COLO668 (cell line): ENCODE data around the gene ZNF800.

Source experiments
- DNase-seq: peaks from one replicate; lab custom pipeline; 2025; ENCODE audit not compliant: unreplicated experiment; lab: John Stamatoyannopoulos, UW

Gene ZNF800

DNA sequence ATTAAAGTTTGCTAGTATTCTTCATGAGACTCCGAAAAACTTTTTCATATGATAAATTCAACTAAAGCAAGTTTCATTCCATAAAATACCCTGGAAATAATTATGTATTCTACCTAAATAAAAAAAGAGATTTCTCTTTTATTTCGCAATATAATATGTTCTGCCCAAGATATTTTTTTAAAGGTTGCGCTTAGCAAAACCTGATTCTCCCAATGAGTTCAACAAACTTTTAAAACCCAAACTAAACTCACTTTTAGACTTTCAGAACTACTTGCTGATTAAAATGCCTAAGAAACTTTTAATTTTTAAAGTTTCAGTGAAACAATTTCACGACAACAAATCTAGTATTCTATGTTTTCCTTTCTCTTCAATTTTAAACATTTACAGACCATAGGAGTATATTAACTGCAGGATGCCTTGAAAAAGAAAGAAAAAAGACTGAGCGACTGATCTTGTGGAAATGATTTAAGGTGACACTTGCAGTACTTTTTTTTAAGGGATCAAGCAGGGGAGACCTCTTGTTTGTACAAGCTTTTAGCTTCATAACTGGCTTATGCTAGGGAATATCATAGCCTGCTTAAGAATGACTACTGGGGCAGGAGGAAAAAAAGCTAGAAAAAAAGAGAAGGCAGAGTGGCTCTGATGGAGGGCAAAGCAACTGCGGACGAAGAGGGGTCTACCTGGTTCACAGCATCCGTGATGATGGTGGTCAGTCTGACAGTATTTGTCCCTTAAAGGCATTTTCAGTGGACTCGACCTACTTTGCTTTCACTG, 1.5 kb downstream of the ZNF800 start:
- DNase-seq: no peak

DNA sequence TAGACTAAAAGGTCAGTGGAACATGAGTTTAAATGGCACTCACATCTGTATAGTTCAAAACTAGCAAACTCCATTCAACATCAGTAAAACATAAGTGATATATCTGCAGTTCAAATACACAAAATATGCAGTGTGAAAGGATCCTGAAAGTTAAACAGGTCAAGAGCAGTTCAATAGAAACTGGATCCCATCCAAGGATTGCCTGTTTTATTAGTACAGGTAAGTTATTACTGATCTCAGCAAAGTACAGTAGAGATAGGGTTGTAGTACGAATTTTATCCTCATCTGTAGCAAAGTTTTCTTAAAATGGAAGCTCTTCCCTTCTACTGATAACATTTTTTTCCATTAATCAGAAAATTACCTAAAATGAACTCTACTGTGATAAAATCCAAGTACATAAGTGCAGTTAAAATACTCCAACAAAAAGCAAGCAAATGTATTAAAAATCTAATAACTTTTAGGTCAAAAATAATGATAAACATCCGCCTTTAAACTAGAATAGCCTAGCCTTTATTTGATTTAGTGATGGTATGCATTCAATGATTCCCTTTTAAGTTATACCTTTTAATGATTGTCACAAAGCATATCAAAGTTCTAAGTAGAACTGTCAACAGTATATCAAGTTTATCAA, 2.2 kb downstream of the ZNF800 start:
- no peak for DNase-seq

DNA sequence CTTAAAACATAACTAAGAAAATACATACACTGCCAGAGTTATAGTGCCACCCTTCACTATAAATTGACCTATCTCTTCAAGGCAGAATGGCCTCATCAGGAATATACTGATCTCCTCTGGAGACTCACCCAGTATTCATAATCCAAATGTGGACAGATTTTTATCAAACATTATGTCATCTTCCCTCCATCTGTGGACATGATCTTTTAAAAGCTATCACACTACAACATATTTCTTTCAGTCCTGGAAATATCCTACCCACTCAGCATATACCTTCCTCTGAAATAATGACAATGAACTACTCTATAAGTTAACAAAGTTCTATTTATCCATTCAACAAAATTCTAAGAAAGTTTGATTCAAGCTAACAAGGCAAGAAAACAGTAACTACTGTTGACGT, 3.2 kb downstream of the ZNF800 start:
- no peak for DNase-seq

DNA sequence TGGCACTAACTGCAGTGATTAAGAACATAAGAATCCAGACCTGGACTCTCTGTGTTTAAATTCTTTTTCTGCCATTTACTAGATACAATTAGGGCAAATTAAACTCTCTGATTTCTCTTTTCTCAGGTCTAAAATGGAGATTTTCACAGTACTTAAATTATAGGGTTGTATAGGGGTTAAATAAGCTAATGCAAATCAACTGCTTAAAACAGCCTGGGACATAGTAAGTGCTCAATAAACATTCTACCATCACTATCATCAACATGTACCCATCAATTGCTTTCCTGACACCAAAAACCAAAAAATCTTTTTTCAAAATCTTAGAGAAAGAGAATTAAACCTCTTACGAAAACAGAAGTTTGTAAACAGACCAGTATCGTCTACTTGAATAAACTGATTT, 4.5 kb downstream of the ZNF800 start:
- DNase-seq: no peak

DNA sequence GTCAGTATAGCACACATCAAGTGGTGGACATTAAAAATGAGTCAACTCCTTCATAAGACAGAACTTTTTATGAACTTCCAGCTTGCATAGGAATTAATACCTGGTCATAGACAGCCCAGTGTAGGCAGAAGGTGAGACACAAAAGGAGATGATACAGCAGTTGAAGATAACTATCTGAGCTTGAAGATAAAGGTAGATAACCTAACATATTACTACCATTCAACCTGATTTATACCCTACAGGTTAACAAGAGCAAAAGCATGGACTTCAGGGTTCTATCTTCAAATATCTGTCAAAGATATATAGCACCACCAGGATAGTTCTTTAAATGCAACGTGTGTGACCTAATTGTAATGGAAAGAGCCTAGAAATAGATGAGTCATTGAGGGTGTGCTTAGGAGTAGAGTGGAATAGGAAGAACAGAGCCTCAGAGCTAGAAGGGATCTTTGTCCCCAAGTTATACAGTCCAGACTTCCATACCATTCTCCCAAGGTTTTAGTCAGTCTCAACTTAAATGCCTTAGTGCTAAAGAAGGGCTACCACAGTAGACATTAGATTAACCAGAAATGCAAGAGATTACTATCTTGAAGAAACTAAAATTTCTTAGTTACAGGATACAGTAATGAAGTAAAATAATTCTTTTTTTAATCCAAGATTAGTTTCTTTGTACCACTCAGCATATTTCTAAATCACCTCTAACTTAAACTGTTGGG, 9.2 kb downstream of the ZNF800 start:
- no peak for DNase-seq

DNA sequence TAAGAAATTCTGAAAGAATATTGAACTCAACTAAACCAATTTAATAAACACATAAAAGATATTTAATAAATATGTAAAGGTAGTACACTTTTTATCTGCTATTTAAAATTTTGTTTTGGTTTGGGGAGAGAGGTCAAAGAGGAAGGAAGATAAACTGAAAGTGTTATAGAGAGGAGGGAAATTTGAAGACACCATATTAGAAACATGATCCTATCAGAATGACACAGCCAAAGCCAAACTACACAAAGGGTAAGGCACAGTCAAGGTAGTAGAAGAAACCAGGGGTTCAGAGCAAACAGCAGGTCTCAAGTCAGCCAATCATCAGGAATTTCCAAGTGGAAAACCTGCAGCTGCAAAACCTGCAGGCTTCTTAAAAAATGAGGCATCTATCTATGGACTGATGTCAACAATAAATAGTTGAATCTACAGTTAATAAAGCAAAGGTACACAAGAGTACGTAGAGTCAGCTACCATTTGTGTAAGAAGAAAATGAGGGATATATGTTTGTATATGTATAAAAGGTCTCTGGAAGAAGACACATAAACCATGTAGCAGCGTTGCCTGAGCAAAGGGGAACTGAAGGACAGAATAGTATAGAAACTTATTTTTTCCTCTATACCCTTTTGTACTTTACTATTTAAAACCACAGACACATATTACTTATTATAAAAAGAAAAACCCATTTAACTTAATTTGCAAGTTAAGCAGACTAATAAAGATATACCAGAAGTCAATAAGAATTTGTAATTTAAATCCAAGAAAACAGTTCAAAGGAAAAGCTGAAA, 10.0 kb downstream of the ZNF800 start:
- DNase-seq: no peak

DNA sequence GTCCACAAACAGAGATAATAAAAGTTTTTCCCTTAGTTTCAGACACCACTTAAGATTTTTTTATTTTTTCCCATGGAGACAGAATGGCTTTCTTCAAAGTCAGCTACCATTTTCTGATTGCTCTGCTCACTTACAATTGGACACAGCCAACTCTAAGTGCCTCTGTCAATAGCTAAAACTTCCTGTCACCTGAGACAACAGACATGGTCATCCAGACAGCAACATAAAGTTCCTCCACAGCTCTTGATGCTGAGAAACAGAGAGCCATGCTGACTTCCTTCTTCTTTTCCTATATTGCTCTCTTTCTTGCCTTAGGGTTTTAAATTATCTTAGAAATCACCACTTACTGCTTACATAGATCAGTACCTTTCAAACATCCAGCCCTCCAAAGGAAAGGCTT, 12.0 kb downstream of the ZNF800 start:
- DNase-seq: no peak

DNA sequence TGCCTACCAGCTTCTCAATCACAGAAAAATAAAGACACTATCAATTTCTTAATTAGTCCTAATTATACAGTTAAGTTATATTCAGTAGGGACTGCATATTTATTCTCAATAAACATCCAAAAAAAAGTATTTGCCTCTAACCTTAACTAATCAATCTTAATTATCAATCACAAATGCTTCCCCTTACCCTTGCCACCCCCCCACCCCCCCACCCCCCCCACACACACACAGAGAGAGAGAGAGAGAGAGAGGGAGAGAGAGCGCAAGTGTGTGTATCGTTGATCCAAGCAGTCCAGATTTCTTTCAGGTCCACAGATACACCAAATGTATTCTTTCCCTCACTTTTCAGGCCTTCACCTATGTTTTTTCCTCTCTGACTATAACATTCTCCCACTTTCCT, 12.9 kb downstream of the ZNF800 start:
- no peak for DNase-seq

DNA sequence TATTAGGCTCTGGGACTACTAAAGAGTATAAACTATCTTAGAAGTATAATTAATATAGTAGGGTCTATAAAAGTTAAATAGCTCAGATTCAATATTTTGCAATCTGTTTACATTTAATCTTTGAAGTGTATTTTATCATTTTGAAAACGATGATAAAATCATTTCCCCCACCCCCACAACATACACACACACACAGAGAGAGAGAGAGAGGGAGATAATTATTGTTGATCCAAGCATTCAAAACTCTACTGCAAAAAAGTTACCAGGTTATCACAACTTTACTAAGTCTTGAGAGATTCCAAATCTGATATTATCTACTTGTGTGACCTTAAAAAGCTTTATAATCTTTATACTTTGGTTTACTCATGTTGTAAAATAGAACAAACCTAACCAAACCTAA, 14.0 kb downstream of the ZNF800 start:
- no peak for DNase-seq

DNA sequence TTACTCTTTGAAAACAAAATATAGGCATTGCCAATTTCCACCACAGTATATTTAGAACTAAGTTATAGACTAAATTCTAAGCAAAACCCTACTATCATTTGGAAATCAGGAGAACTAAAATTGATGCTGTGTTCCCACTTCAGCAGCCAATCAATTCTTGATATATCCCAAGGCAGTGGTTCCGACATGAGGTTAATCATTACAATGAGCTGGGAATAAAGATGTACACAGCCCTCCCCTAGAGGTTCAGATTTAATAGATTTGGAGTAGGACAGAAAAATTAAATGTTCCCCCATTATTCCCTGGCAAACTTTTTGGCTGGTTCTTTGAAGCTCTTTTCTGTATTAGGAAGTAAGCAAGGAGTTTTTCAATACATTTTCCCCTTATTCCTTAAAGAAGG, 15.1 kb downstream of the ZNF800 start:
- DNase-seq: no peak

DNA sequence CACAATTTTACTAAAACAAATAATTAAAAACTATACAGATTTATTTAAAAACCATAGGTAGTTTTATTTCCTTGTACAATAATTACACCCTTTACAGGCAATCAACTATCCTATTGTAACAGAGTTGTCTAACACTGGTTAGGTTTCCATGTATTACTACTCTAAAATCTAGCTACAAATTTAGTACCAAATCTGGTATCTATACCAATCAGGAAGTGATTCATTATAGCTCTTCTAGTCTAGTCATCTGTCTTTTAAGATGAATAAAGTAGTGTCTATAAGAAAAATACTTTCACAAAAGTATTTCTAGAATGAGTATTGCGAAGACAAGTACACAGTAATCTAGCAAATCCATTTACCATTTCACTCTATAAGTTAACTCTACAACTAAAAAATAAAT, 16.9 kb downstream of the ZNF800 start:
- DNase-seq: no peak

DNA sequence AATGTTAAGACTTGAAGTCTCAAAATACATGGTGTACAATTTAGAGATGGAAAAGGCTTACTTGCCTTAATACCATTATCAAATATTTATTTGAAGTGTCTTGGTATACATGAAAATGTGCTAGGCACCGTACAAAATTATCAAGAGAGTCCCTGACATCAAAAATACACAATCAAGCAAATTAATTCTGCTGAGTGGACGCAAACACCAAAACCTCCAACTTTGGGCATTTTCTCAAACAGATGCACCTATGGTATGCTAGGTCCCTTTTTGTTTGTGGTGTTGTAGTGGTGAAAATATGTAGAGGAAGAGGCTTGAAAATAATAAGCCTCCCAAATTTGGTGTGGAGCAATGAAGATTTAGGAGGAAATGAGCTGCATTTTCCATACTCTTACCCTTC, 24.8 kb downstream of the ZNF800 start:
- DNase-seq: no peak

DNA sequence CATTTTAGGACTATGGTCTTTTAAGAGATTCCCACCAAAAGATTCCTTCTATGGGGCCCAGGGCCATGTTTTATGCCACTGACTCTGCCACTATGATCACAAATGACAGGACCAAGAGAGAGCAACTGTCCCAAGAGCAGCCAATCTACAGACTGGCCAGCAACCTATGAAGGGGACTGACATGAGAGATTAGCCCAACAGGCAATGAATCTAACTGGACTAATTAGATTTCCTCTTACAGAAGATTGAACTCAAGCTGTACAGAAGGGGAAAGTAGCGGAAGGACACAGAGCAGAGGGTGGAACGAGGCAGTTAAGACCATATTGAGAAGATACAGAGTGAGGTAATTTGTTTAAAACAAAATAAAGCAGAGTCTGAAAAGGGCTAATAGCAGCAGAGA, 25.8 kb downstream of the ZNF800 start:
- DNase-seq: no peak

DNA sequence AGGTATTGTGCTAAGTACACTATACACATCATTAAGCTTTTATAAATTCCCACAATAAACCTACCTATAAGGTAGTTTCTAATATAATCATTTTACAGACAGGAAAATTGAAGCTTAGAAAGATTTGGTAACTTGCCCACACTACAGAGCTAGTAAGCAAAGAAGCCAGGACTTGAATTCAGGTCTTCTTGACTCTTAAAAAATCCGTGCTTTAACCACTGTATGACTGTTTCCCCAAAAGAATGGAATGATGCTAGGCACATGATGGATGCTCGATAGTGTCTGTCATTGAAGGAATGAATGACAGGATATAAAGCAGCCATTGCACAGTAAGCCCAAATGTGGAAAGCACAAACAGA, 26.6 kb downstream of the ZNF800 start:
- DNase-seq: no peak

DNA sequence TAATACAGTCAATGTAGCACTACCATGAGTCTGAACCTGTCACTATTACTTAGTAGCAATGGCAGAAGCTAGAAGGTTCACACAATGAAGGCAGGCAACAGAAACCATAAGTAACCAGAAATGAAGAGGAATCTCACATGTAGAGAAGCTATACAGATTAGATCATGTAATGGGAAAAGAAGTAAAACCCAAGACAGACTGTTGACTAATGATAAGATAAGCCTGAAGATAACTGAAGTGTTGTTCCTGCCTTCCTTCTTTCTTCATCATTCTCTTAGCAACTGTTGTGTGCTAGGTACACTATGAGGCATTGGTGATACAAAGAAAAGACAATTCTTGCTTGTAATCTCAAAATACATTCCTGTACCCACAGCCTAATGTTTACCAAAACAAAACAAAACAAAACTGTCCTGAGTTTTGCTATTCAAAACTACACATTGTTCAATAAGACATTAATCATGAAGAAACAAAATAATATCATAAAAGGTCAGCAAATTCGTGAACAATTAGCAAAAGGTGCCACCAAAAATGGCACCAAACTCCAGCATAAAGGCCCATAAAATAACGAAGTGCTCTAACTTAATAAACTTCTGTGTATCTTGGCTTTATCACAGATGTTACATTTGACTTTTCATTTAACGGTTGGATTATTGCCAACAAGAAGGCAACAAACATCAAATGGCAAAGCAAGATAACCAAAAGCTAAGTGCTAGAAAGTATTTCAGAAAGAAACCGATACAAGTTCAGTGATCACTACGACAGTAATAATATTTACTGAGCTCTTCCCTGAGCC, 27.1 kb downstream of the ZNF800 start:
- no peak for DNase-seq

DNA sequence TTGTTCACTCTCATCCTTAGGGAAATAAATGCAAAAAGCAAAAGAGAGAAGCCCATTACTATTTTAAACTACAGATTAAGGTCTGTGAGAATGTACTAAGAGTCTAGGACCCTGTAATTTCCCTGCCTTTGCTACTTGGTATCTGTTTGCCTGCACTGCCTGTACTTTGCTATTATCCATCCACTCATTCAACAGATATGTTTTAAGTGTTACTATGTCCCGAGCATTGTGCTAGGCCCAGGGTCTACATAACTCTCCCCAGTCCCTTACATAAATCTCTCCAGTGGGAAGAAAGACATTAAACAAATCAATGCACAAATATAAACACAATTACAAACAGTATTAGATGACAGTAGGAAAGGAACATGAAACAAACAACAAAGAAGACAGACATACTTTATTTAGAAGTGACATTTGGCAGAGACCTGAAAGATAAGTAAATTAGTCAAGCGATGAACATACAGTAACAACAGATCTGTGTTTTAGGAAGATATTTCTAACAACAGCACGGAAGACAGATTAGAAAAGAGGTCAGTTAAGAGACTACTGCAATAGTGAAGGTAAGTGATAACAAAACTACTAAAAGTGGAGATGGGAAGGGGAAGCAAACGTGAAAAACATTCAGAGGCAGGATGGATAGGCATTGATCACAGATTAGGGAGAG, 30.0 kb downstream of the ZNF800 start:
- no peak for DNase-seq

DNA sequence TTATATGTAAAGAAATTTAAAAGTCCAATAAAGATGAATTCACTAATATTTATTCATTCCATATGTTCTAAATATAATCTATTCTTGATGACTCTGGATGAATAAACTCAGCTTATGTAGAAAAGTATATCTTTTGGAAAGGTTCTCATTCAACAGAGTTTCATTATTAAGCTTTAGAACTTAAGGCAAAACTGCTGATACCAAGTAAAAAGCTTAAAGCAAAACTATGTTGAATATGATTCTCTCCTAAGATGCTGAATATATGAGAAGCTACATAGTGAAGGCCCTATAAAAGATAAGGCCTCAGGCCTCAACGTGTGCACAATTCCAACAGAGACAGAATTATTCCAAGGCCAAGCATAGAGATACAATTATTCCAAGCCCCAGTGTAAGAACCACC, 30.8 kb downstream of the ZNF800 start:
- DNase-seq: no peak

DNA sequence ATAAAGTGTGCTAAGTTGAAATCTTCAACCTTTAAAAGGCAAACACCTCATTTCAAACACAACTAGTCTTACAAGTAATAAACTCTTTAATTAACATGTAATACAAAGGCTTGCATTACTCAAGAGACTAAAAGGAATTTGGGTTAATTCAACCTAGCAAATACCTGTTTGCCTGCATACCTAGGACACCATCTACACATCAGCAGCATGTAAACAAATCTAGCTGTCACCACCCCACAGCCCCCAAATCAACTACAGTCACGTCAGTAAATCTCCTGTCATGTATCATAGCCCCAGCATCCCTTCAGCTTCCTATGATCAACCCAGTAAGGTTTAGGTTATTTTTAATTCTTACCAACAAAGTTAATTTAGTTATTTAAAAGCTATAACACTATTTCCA, 33.5 kb downstream of the ZNF800 start:
- no peak for DNase-seq

DNA sequence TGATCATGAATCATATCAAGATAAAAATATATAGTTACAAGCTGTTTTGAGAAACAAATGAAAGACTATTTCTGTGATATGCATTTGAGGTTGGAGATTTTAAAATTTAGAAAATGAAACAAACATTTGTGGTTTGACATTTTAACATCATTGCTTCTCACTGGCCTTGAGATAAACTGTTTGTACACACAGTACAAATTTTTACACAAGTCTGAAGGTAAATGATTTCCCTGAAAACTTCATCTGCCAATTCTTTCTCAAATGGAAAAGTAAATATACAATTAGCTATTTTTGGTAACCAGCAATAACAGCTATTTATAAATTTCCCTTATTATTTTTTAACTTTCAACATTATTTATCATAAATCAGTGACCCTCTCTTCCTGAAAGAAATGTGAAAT, 38.6 kb downstream of the ZNF800 start:
- DNase-seq: no peak

DNA sequence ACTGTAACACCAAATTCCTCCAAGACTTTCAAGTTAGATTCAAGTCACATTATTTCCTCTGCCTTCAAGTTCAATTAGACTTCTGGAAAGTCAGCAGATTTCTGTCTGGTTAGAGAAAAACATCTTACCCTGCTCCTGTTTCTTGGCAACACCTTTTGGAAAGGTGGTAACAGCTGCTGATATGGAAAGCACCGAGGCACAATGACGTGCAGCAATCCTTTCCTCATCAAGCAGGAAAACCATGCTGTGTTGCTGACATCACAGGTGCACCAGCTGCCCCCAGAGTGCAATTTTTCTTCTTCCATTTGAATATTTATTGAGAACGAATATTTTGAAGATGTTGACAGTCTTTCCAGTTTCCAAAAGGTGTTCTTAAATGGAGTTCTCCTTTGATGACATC, 41.9 kb downstream of the ZNF800 start:
- DNase-seq: no peak
